NCI-H82 (cell line): ENCODE measurements around the gene UNC79.
A peak's percentile ranks its signal among the peaks of the same experiment; 100 is the strongest.

Source experiments
- DNase-seq: peaks from one replicate; lab custom pipeline; 2025; lab: John Stamatoyannopoulos, UW

The UNC79 gene

DNA sequence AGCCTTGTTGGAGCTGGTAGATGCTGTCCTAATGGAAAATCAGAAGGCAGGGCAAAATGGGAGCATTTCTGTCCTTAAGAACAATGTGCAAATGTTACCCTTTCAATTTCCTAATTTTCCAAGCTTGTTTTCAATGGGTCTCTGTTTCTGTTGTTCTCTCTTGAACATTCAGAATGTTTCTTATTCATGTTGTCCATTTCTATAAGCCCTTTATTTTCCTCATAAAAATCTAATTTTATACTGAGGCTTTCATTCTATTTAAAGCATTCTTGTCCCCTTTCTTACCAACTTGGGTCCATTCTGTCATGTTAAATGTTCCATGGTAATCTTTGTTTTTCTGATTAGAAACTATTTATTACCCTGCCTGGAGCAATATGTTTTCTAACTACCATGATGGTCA is 232.6 kb downstream of the UNC79 start:
- DNase-seq = no peak

DNA sequence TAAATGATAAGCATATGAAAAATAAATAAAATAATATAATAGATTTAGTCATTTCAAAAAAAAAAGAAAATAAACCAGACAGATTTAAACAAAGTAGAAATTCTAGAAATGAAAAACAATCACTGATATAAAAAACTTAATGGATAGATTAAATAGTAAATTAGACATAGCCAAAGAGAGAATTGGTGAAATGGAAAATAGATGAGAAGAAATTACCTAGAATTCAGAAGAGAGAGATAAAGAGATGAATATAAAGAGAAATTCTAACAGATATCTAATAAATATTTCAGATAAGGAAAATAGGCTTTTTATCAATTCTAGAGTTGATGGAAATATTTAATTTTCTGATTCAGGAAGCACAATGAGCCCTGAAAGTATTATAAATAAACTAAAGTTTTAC is 234.4 kb downstream of the UNC79 start:
- no peak for DNase-seq

DNA sequence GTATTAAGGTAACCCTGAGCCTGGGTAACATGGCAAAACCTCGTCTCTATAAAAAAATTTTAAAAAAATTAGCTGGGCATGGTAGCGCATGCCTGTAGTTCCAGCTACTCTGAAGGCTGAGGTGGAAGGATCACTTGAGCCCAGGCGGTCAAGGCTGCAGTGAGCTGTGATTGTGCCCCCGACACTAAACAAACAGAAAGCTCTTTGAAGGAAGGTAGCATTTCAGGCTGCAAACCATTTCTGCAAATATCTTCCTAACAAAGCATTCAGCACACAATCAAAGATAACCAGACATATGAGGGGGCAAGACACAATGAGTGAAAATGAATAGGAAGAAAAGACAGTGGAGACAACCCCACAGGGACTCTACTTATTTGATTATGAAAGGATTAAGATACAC is 238.9 kb downstream of the UNC79 start:
- DNase-seq = peak; percentile 24

DNA sequence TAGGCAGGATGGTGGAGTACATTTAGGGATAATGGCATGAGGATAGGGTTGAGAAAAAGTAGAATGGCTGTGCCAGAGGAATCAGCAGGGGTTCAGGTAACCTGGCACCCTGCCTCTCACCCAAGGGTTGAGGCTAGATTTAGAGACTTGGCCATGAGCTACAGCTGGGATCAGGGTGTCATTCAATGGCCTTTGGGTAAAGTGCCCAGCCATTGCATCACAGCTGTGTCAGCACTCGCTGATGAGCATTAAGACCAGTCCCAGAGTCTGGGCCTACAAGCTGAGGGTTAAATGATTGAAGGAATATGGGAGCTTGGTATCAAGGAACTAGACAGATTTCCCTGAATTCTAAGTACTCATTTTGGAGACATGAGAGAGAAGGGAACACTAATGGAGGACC is 243.6 kb downstream of the UNC79 start:
- no peak for DNase-seq

DNA sequence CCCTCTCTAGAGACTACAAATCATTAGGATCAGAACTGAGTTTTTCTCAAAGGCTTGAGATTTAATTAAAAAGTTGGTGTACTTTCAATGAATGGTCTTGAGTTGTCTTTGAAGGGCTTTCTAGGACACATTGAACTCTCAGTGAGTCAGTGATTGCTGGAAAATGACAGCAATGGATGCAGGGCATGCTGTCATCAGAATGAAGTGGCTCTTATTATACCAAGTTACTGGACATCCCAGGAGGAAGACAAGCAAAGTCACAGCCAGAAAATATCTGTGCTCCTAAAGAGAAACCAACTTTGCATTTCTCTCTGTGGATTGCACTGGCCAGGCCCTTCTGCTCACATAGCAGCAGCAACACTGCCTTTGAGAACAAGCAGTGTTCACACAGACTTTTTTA is 244.9 kb downstream of the UNC79 start:
- no peak for DNase-seq

DNA sequence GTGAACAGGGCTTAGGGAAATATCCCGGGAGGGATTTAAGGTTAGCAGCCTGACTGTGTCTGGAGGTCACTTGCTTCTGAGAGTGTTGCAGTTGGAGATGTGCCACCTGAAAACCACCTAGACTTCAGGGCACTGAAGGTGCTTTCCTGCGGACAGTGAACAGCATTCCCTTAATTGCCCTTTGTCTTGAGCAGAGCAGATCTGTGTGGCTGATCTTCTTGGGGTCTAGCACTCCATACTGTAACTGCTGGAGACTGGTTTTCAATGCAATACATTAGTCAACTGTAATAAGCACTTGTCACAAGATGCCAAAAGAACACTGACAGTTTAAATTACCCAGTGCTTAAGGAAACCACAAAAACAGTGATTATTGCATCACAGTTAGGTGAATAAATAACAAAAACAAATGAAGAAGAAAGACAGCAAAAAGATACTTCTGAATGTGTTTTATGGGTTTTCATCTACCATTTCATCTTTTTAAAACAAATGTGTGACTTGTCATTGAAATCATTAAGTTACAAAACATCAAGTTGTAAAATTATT is 245.7 kb downstream of the UNC79 start:
- no peak for DNase-seq

DNA sequence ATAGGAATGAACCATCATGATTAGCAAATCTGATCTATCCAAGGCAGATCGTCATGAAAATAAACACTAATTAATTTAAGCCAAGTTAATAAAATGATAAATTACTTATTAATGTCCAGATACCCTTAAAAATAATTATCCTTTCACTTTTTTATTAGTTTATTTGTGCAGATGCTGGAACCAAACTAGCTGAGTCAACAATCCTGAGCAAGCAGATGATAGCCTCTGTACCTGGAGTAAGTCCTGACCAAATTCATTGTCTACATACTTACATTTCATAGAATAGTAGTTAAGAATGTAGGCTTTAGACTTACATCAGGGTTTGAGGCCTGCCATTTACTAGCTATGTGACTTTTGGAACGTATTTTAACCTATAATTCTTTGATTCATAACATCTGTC is 251.7 kb downstream of the UNC79 start:
- DNase-seq = no peak

DNA sequence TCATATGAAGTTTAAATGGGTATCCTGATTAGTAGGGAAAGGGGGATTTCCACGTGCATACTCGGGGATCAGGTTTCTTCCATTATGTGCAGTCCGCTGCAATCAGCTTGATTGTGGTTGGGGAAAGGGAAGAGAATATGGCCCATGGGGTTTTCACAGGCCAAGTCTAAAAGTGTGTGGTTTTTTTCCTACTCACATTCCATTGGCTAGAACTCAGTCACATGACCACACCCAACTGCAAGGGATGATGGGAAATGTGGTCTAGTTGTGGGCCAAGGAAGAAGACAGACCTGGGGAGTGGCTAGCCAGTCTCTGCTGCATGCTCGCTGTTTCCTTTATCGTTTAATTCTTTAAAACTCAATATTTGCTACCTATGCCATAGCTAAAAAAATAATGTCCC is 252.5 kb downstream of the UNC79 start:
- DNase-seq = peak; percentile 66

DNA sequence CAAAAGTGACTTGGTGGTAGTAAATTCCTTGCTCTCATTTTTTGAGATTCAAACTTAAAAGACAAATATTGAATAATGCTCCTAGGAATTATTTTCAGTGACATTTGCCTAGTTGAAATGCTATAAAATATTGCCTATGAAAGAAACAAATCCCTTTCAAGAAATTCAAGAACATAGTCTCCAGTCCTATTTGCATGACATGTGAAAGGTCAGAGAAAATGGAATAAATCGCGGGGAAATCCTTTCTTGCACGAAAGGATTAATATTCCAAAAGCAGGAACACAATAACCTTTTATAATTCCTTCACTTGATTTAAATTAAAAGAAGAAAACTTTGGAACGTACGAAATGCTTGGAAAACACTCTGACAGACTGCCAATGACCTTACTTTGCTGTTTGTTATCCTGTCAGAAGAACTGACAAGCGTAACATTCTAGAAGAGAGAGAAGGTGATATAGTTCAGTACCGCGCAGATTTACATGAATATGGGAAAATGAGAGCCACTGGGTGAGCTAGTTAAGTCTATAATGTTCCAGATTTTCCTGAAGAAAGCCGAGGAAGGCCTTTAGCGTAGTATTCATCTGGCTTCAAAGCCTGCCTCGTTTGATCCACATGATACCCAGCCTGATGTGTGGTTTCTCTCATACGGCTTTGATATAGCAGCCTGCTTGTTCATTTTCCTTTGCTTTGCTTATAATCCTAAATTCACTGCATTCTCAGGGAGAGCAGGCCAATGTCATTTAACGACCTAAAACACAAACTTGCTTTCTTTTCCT is 254.6 kb downstream of the UNC79 start:
- DNase-seq = no peak

DNA sequence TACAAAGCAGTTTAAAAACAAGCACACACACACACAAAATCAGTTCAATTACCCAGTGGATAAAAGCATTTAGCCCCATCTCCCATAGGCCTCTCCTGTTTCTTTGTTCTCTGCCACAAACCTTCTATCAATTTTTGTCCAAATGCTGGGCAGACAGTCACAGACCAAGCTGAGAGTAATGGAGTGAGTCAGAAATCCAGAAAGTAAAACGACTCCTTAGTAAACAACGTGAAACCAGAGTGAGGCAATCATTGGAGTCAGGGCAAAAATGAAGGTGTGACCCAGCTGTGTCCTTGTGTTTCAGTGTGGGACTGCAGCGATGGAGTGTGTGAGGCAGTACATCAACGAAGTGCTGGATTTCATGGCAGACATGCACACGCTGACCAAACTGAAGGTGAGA is 255.5 kb downstream of the UNC79 start:
- no peak for DNase-seq

DNA sequence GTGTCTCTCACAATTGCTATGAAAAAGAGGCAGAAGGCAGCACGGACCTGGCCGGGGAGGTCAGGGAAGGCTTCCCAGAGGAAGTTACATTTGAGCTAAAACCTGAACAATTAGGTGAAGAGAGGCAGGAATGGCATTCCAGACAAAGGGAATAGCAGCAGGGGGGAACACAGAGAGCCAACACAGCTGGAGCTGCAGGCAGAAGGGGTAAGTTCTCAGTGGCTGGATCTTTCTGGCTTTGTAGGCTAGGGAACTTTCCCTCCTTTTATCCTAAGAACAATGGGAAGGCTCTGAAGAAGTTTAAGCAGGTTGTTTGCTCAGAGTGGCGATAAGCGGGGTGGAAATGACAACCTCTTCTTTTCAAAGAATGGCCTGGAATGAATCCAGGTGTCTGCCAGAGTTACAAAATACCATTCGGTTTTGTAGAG is 257.5 kb downstream of the UNC79 start:
- DNase-seq = no peak

DNA sequence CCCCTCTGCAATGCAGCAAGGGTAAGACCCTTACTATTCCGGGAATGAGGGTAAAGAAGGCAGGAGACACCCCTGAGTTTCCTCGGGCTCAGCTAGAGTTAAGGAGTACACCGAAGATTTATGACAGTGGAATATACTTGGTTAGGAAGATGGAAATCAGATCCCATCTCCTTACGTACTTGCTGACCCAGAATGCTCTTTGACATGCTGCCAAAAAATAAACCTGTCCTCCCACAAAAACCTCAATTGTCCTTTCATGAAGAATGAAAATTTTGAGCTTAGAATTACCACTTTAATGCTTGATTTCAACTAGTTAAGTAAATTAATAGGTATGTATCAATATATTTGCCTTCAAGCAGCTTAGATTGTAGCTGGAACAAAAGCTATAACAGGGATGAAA is 258.1 kb downstream of the UNC79 start:
- DNase-seq = no peak

DNA sequence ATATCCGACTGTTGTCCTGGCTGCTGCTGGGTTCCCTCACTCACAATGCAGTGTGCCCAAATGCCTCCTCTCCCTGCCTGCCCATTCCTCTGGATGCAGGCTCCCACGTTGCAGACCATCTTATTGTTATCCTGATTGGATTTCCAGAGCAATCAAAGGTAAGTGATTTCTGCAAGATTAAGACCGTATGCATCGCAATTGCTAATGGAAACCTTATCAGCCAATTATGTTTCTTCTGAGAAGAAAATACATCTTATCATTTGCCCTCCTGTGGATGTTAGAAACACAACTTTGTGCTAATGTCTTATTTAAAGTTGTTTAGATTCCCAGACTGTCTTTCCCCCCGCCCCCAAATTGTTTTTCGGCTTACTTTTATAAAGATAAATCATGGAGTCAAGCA is 259.4 kb downstream of the UNC79 start:
- peak; percentile 3 for DNase-seq

DNA sequence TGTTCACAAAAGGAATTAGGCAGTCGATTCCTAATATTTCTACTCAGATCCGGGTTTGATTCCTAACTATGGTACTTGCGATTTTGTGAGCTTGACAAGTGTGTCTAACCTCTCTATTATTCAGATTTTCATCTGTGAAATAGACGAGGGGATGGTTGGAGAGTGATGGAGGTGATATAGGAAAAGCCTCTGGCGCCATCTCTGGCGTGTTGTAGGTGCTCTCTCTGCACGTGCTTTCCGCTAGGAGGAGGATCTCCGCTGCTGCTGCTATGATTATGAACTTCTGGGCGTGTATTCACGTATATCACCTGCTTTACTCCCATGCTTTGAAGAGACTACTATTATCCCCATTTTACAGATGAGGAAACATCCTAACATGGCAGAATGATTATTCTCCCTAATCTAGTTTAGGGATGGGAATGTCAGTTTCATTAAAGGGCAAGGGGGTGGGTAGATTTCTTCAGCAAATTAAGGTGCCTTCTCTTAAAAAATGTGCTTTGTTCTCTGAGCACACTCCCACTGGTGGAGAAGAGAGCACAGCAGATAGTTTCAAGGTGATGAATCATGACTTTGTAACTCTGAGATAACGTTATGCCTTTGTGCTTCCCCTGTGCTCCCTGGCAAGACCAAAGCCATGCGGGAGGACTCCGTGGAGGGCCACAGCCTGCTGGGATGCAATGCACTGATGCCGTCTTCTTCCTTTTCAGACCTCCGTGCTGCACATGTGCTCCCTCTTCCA is 260.5 kb downstream of the UNC79 start:
- no peak for DNase-seq

DNA sequence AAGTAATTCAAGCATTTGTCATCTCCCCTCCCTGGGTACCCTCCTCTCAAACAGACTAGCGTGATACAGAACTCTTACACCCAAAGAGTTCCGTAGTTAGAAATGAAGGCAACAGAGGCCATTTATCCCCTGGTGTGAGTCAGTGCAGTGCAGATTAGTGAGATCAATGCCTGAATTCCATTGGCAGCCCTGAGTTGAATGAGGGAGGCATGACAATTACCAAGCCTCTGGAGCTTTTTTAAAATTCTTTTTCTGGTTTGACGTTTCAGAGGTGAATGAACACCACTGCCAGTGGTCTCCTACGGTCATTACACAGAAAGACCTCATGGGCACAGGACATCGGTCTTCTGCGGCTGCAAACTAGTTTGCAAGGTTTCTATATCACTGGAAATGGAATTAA is 263.2 kb downstream of the UNC79 start:
- no peak for DNase-seq

DNA sequence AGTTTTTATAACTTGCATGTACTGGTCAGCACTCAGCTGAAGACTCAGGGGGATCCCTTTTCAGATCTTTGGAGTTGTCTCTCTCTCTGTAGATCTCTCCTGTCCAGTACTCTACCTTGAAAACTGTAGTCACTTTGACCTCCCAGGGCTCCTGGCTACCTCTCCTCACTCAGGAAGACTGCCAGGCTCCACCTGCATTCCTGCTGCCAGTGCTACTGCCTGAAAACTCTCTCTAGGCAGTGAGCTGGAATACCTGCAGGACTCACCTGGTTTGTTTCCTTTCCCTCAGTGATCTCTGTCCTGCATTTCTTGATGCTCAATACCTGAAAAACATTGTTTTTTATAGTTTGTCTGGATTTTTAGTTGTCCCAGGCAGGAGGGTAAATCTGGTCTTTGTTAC is 270.2 kb downstream of the UNC79 start:
- DNase-seq = no peak

DNA sequence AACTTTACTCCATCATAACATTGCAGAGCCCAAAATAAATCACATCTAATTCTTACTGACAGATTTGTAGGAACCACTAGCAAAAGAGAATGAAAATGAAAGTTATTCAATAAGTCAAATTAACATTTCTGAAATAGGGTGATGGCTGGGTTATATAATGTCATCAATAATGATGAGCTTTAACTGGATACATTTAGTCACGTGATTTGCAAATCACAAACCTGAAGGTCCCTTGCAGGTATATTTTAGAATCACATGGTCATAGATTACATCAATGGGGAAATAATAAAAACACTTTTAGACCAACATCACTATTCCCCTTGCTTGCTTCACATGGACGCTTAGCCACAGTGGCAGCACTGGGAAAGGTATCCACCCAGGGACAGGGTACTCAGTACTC is 270.8 kb downstream of the UNC79 start:
- no peak for DNase-seq

DNA sequence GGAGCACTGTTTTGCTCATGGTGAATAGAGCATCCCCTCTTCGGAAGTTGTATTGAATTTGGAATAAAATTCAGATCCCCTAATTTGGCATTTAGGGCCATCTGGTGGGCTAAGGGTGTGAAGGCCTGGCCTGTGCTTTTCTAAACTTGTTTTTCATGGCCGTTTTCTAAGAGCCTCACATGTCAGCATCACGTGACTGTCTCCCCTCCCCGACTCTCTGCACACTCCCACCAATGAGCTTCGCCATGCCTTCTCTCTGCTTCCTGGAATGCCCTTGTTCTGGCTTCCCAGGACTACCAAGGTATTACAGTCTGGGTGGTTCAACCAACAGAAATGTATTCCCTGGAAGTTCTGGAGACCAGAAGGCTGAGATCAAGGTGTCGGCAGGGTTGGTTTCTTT is 272.2 kb downstream of the UNC79 start:
- no peak for DNase-seq

DNA sequence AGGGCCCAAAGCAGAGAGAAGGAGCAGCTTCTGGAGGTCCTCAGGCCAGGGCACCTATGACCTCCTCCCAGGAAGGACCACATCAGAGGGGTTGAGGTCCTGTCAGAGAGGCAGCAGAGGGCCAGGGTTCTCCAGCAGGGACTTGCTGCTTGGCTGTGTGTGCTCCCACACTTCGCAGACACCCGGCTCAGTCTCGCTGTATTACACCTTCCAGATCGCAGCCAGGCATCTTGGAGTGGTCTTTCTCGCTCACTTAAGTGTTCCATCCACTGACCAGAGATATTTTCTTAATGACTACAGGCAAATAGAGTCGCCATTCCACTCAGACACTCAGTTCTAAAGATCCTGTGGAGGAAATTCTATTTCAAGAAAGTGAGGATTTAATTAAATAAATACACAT is 273.2 kb downstream of the UNC79 start:
- DNase-seq = no peak

DNA sequence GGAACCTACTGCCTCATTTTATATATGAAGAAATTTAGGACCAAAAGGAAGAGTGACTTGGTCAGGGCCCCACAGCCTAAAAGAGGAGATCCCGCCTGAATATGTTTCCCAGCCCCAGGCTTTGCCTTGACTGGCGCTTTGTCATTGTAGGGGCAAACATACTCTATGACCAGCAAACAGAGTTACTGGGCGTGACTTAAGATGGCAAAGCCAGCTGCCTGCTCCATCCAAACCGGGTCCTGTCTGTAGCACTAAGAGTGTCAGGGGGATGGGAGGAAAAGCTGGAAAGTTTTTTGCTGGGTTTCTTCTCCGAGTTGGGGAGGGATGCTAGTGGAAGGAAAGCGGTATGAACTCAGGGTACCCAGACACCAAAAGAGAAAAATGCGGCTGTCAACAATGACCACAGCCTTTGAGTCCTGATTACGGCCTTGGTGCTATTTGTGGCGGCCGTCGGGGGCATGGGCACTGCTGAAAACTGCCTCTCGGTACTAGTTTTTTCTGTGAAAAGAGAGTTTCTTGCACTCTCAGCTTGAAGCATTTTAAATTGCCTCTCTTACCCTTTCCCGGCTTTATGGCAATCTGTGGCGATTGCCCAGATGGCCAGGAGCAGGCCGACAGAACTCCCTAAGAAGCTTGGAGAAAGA is 274.9 kb downstream of the UNC79 start:
- DNase-seq = no peak

DNA sequence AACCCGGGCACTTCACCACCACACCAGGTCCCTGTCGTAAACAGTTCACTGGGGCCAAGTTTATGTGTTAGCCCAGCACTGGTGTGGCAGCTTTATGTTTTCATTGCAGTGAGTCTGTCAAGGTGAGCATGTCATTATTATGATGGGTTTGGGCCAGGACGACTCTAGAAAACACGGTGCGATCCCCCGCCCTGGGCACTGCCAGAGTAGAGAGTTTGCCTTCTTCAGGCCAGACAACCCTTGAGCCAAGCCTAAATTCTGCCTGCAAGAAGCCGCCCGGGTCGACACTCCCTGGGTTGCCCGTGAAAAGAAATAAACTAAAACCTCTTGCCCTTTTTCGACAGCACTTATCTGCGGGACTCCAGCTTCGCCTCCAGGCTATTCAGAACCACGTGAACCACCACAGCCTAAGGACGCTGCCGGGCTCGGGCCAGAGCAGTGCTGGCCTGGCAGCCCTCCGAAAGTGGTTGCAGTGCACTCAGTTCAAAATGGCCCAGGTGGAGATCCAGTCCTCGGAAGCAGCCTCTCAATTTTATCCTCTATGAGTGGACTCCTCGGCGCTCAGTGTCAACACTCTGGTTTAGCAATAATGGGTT is 275.7 kb downstream of the UNC79 start:
- no peak for DNase-seq

DNA sequence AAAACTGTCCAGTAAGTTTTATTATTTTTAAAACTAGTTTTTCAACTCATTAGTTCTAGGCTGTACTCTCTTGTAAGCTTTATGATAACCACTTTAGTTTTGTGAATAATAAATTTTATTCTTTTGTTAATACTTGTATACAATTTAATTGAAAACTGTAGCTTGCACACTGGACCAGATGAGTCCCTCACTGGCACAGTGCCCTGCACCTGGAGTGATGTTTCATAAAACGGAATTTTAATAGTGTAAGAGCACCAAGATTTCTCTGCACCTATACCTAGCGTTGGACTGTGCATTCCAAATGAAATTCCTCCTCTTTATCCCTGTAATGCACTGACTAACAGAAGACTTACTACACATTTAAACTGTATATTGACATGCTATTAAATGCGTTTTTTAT is 276.7 kb downstream of the UNC79 start:
- no peak for DNase-seq

DNA sequence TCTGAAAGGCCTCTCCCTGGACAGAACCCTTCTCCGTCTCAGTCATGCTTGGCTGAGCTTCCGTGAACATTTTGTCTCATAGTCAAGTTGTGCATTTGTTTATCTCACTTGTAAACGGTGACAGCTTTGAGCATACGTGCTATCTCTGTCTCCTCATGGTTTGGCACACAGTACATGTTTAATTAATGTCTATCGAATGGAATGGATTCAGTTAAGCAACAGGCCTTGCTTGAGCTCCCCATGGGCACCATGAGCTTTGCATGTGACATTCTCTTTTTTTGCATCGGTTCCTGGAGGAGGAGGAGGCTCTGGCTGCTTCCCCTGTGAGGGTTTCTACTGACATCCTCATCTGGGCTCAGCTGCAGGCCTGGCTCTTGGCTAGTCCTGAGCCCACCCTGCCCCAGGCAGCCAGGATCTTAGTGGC is 277.6 kb downstream of the UNC79 start:
- no peak for DNase-seq
